Activated T-helper 1 cell treated with anti-CD3 and anti-CD28 coated beads, Interleukin-12 subunit alpha, Interleukin-12 subunit beta, Interleukin-2, Interleukin-4 antibody, amounts not matched to agents 30 ng/mL and 10 ng/mL and 1 ng/mL, durations not matched to agents 14 hours and 24 hours and 36 hours (primary cell): Measurements from ENCODE around the gene CCDC138. TPM values are rescaled to one million over a fixed set of nuclear protein-coding genes. Genes with fewer than 3 reads are reported as not detected.

Experiments used
- DNase-seq: peaks from one replicate; pipeline ENCODE4 v3.0.0; 2021; ENCODE audit warnings: low spot score
- H3K27ac Mint-ChIP-seq: one replicate; pipeline ENCODE4 v1.8.0; 2021; ENCODE audit warnings: mild to moderate bottlenecking, mixed read lengths
- H3K27me3 Mint-ChIP-seq: one replicate; pipeline ENCODE4 v1.8.0; 2022; ENCODE audit warnings: mild to moderate bottlenecking, moderate library complexity, mixed read lengths; ENCODE audit not compliant: insufficient read depth
- H3K36me3 Mint-ChIP-seq: one replicate; pipeline ENCODE4 v1.8.0; 2021; ENCODE audit warnings: low read depth, mixed read lengths
- H3K4me1 Mint-ChIP-seq: one replicate; pipeline ENCODE4 v1.8.0; 2021; ENCODE audit warnings: low read depth, mixed read lengths
- H3K4me3 Mint-ChIP-seq: one replicate; pipeline ENCODE4 v1.8.0; 2021; ENCODE audit warnings: mild to moderate bottlenecking, moderate library complexity, mixed read lengths
- H3K9me3 Mint-ChIP-seq: one replicate; pipeline ENCODE4 v1.8.0; 2021; ENCODE audit warnings: mixed read lengths
- intact Hi-C: fragments of 100-400 bp; cut with micrococcal nuclease; formaldehyde crosslinking; loops from one replicate; pipeline ENCODE4 v1.15.1; 2024
- total RNA-seq: library from RNA; stranded (reverse); gene quantifications from 2 replicates; pipeline ENCODE4 v1.2.3, GENCODE V29; 2022

The CCDC138 gene
- total RNA-seq, 1 donor from 2014 or later, result 20.0 TPM

- Mint-ChIP-seq H3K27me3 (no peaks in the 10 kb centered on the region), H3K36me3 (peaks cover 7% of the 10 kb centered on the region), H3K4me3 (no peak overlapping the region), H3K4me1 (no peaks in the 10 kb centered on the region), H3K9me3 (peaks cover 10% of the 10 kb centered on the region), H3K27ac (no peak overlapping the region)
- DNase-seq, result no peak
- intact Hi-C loops, result no loop called here
These were observed 90.9 kb downstream of the CCDC138 start for GRCh38 chr2:108877506-108877905.

GRCh38 chr2:108878276-108878675, 91.7 kb downstream of the CCDC138 start:
- intact Hi-C loops, result no loop called here
- H3K9me3 Mint-ChIP-seq, result peaks cover 14% of the 10 kb centered on the region
- H3K36me3 Mint-ChIP-seq, result peaks cover 7% of the 10 kb centered on the region
- H3K4me1 Mint-ChIP-seq, result no peaks in the 10 kb centered on the region
- DNase-seq, result no peak
- no peak overlapping the region for H3K4me3 Mint-ChIP-seq
- no peak overlapping the region for H3K27ac Mint-ChIP-seq
- peaks cover 2% of the 10 kb centered on the region for H3K27me3 Mint-ChIP-seq

- Mint-ChIP-seq H3K9me3 (peaks cover 22% of the 10 kb centered on the region), H3K27me3 (peaks cover 5% of the 10 kb centered on the region), H3K36me3 (peaks cover 5% of the 10 kb centered on the region), H3K4me3 (no peak overlapping the region), H3K27ac (no peak overlapping the region), H3K4me1 (no peaks in the 10 kb centered on the region)
- DNase-seq, result no peak
- intact Hi-C loops, result no loop called here
These were observed 98.0 kb downstream of the CCDC138 start for GRCh38 chr2:108884619-108885018.

- no peak overlapping the region for H3K27ac Mint-ChIP-seq
- intact Hi-C loops, result no loop called here
- no peak for DNase-seq
- H3K9me3 Mint-ChIP-seq, result peaks cover 33% of the 10 kb centered on the region
- peaks cover 5% of the 10 kb centered on the region for H3K36me3 Mint-ChIP-seq
- H3K4me1 Mint-ChIP-seq, result no peaks in the 10 kb centered on the region
- H3K4me3 Mint-ChIP-seq, result no peak overlapping the region
- peaks cover 3% of the 10 kb centered on the region for H3K27me3 Mint-ChIP-seq
These were observed 103.3 kb downstream of the CCDC138 start for GRCh38 chr2:108889907-108890306.

- H3K9me3 Mint-ChIP-seq, result peaks cover 28% of the 10 kb centered on the region
- intact Hi-C loops, result no loop called here
- H3K4me3 Mint-ChIP-seq, result no peak overlapping the region
- no peak overlapping the region for H3K27ac Mint-ChIP-seq
- H3K36me3 Mint-ChIP-seq, result peaks cover 8% of the 10 kb centered on the region
- DNase-seq, result no peak
- no peaks in the 10 kb centered on the region for H3K27me3 Mint-ChIP-seq
- peaks cover 3% of the 10 kb centered on the region for H3K4me1 Mint-ChIP-seq
These were observed 106.7 kb downstream of the CCDC138 start for GRCh38 chr2:108893277-108893676.

GRCh38 chr2:108894766-108895165, 108.2 kb downstream of the CCDC138 start:
- intact Hi-C loops, result no loop called here
- DNase-seq, result no peak
- H3K9me3 Mint-ChIP-seq, result peaks cover 23% of the 10 kb centered on the region
- peaks cover 12% of the 10 kb centered on the region for H3K4me1 Mint-ChIP-seq
- H3K27me3 Mint-ChIP-seq, result no peaks in the 10 kb centered on the region
- H3K27ac Mint-ChIP-seq, result no peak overlapping the region
- H3K4me3 Mint-ChIP-seq, result no peak overlapping the region
- H3K36me3 Mint-ChIP-seq, result peaks cover 6% of the 10 kb centered on the region

- Mint-ChIP-seq H3K4me1 (peaks cover 12% of the 10 kb centered on the region), H3K27ac (no peak overlapping the region), H3K27me3 (no peaks in the 10 kb centered on the region), H3K4me3 (no peak overlapping the region), H3K36me3 (peaks cover 6% of the 10 kb centered on the region), H3K9me3 (peaks cover 21% of the 10 kb centered on the region)
- no peak for DNase-seq
- intact Hi-C loops, result no loop called here
These were observed 108.6 kb downstream of the CCDC138 start for GRCh38 chr2:108895188-108895587.

- Mint-ChIP-seq H3K27ac (no peak overlapping the region), H3K36me3 (peaks cover 6% of the 10 kb centered on the region), H3K4me1 (peaks cover 12% of the 10 kb centered on the region), H3K27me3 (no peaks in the 10 kb centered on the region), H3K9me3 (peaks cover 5% of the 10 kb centered on the region), H3K4me3 (no peak overlapping the region)
- intact Hi-C loops, result no loop called here
- no peak for DNase-seq
These were observed 110.2 kb downstream of the CCDC138 start for GRCh38 chr2:108896741-108897140.

GRCh38 chr2:108898315-108899082, 111.9 kb downstream of the CCDC138 start:
- H3K27me3 Mint-ChIP-seq, result no peaks in the 10 kb centered on the region
- H3K27ac Mint-ChIP-seq, result peak overlapping the region; percentile 55
- H3K4me1 Mint-ChIP-seq, result peaks cover 12% of the 10 kb centered on the region
- intact Hi-C loops, result loop anchor here (1.0 kb wide), 3 partner anchors 40 to 63 kb away; no protein-coding TSS in a partner anchor
- H3K4me3 Mint-ChIP-seq, result no peak overlapping the region
- H3K36me3 Mint-ChIP-seq, result peaks cover 3% of the 10 kb centered on the region
- no peak for DNase-seq
- peaks cover 5% of the 10 kb centered on the region for H3K9me3 Mint-ChIP-seq

GRCh38 chr2:108904680-108905079, 118.1 kb downstream of the CCDC138 start:
- no peaks in the 10 kb centered on the region for H3K36me3 Mint-ChIP-seq
- H3K27ac Mint-ChIP-seq, result no peak overlapping the region
- DNase-seq, result no peak
- intact Hi-C loops, result no loop called here
- no peaks in the 10 kb centered on the region for H3K4me1 Mint-ChIP-seq
- H3K9me3 Mint-ChIP-seq, result no peaks in the 10 kb centered on the region
- no peaks in the 10 kb centered on the region for H3K27me3 Mint-ChIP-seq
- no peak overlapping the region for H3K4me3 Mint-ChIP-seq

GRCh38 chr2:108905176-108905575, 118.6 kb downstream of the CCDC138 start:
- no peak for DNase-seq
- Mint-ChIP-seq H3K4me3 (no peak overlapping the region), H3K36me3 (no peaks in the 10 kb centered on the region), H3K27ac (peak overlapping the region; percentile 44), H3K27me3 (no peaks in the 10 kb centered on the region), H3K4me1 (no peaks in the 10 kb centered on the region), H3K9me3 (no peaks in the 10 kb centered on the region)
- intact Hi-C loops, result no loop called here

- no peaks in the 10 kb centered on the region for H3K27me3 Mint-ChIP-seq
These were observed 119.3 kb downstream of the CCDC138 start for GRCh38 chr2:108905906-108906305.

GRCh38 chr2:108906403-108907077, 120.0 kb downstream of the CCDC138 start:
- Mint-ChIP-seq H3K27ac (no peak overlapping the region), H3K4me3 (no peak overlapping the region), H3K4me1 (no peaks in the 10 kb centered on the region), H3K9me3 (no peaks in the 10 kb centered on the region), H3K36me3 (no peaks in the 10 kb centered on the region), H3K27me3 (no peaks in the 10 kb centered on the region)
- intact Hi-C loops, result no loop called here
- no peak for DNase-seq

More at GRCh38 chr2:108905906-108906305, 119.3 kb downstream of the CCDC138 start:
- Mint-ChIP-seq H3K4me3 (no peak overlapping the region), H3K27ac (no peak overlapping the region), H3K36me3 (no peaks in the 10 kb centered on the region), H3K4me1 (no peaks in the 10 kb centered on the region), H3K9me3 (no peaks in the 10 kb centered on the region)
- no peak for DNase-seq
- intact Hi-C loops, result no loop called here
